Activated CD4-positive, alpha-beta T cell treated with anti-CD3 and anti-CD28 coated beads, Interleukin-2, Interleukin-6, amounts not matched to agents 100 ng/mL and 50 ng/mL, durations not matched to agents 16 hours and 8 hours (primary cell): ENCODE measurements around the gene DPF3.
"Not testable (repeated sequence)": the region's sequence is repeated elsewhere in the genome, so short reads cannot be mapped to it uniquely, and the experiment has no call there.

Experiments
- DNase-seq: peaks from one replicate; pipeline ENCODE4 v3.0.0-alpha.2; 2020

The DPF3 gene

GRCh38 chr14:72758993-72759392, 134.9 kb downstream of the DPF3 start:
- no peak for DNase-seq

- no peak for DNase-seq
Observed at GRCh38 chr14:72758420-72758819, 135.5 kb downstream of the DPF3 start.

GRCh38 chr14:72756967-72757366, 136.9 kb downstream of the DPF3 start:
- DNase-seq, result no peak

- DNase-seq, result no peak
Observed at GRCh38 chr14:72755766-72756165, 138.1 kb downstream of the DPF3 start.

GRCh38 chr14:72754949-72755348, 139.0 kb downstream of the DPF3 start:
- no peak for DNase-seq

GRCh38 chr14:72753879-72754400, 140.0 kb downstream of the DPF3 start:
- no peak for DNase-seq

- no peak for DNase-seq
Observed at GRCh38 chr14:72753044-72753710, 140.7 kb downstream of the DPF3 start.

GRCh38 chr14:72752034-72752412, 141.9 kb downstream of the DPF3 start:
- DNase-seq, result no peak

- no peak for DNase-seq
Observed at GRCh38 chr14:72751276-72752033, 142.4 kb downstream of the DPF3 start.

GRCh38 chr14:72748921-72749320, 145.0 kb downstream of the DPF3 start:
- not testable (repeated sequence) for DNase-seq

- no peak for DNase-seq
Observed at GRCh38 chr14:72747652-72748051, 146.2 kb downstream of the DPF3 start.

- no peak for DNase-seq
Observed at GRCh38 chr14:72745991-72746980, 147.6 kb downstream of the DPF3 start.

- DNase-seq, result no peak
Observed at GRCh38 chr14:72745546-72745945, 148.4 kb downstream of the DPF3 start.

- no peak for DNase-seq
Observed at GRCh38 chr14:72744416-72745120, 149.3 kb downstream of the DPF3 start.

- DNase-seq, result no peak
Observed at GRCh38 chr14:72743626-72744025, 150.3 kb downstream of the DPF3 start.

- DNase-seq, result no peak
Observed at GRCh38 chr14:72742838-72743195, 151.1 kb downstream of the DPF3 start.

GRCh38 chr14:72742118-72742837, 151.6 kb downstream of the DPF3 start:
- DNase-seq, result no peak

- DNase-seq, result no peak
Observed at GRCh38 chr14:72741826-72742117, 152.1 kb downstream of the DPF3 start.

- DNase-seq, result no peak
Observed at GRCh38 chr14:72740966-72741825, 152.7 kb downstream of the DPF3 start.

GRCh38 chr14:72740504-72740961, 153.4 kb downstream of the DPF3 start:
- DNase-seq, result no peak
